Right renal cortex interstitium (tissue), 3 donors: ENCODE measurements around the gene TTI1. TPM values are rescaled to one million over a fixed set of nuclear protein-coding genes. Genes with fewer than 3 reads are reported as not detected.

Experiments
- DNase-seq, 3 donors: peaks; one replicate each; pipeline ENCODE4 v3.0.0-alpha.2; 2013; ENCODE audit warnings: low read depth in 3 of 3, low spot score in 2 of 3
- polyA plus RNA-seq, 3 donors: library from polyadenylated mRNA; unstranded; fragments of 120-200 nt; gene quantifications; one replicate each; pipeline ENCODE4 v1.2.1, GENCODE V29; 2013; ENCODE audit not compliant: insufficient read length in 3 of 3

The TTI1 gene
- polyA plus RNA-seq, 3 donors = 24.6 to 29.4 (median 25.5) TPM

DNA sequence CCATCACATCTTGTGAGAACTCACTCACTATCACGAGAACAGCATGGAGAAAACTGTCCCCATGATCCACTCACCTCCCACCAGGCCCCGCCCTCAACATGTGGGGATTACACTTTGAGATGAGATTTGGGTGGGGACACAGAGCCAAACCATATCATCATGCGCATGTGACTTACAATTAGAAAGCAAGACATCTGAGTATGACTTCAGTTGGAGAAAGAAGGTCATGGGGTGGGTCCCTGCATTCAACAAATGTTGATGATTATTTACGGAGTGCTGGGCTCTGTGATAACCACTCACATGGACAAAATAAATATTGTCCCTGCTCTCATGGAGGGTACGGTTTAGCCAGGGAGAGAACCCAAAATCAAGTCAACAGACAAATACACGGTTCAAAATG is 92.4 kb downstream of the TTI1 start:
- no peak for DNase-seq

DNA sequence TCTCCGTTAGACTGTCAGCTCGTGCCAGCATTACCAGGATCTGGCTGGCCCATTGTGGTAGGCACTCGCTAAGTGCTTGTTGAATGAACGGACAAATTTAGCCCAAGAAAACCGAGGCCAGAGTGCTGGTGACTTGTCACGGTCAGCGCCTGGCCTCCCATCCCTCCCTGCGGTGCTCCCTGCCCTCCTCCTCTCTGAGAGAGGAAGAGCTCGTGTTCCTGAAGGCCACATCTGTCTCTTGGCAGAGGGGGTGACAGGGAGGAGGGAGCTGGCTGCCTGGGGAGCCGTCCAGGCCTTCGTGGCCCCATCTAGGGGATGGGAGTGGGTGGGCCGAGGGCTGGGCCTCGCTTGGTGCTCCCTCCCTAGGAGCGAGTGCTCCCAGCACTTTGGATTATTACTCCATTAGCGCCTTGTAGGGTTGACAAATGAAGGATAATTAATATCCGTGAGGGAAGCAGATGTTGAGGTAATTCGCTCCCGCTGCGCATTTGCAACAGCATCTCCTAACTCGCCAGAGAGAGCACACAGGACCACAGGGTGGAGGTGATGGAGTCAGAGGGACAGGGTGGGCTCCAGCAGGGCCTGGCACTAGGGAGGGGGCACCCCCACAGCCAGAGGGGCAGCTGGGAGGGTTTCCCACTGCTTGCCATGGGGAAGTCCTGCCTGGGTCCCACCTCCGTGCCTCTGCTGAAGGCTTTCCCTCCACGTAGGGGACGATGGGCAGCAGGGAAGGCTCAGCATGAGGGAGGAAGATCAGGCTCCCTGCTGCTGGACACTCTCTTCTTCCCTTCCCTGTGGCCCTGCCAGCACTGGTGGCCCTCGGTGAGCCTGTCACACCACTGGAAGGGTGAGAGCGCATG is 93.3 kb downstream of the TTI1 start:
- no peak for DNase-seq

DNA sequence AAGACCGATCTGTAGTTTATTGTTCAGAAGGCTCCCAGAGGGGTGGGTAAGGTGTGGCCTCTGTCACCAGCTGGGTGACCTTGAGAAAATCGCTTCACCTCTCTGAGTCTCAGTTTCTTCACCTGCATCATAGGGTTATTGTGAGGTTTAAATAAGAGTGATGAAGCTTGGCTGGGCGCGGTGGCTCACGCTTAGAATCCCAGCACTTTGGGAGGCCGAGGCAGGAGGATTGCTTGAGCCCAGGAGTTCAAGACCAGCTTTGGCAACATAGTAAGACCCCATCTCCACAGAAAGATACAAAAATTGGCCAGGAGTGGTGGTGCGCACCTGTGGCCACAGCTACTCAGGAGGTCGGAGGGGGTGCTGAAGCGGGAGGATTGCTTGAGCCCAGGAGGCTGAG is 94.3 kb downstream of the TTI1 start:
- no peak for DNase-seq

DNA sequence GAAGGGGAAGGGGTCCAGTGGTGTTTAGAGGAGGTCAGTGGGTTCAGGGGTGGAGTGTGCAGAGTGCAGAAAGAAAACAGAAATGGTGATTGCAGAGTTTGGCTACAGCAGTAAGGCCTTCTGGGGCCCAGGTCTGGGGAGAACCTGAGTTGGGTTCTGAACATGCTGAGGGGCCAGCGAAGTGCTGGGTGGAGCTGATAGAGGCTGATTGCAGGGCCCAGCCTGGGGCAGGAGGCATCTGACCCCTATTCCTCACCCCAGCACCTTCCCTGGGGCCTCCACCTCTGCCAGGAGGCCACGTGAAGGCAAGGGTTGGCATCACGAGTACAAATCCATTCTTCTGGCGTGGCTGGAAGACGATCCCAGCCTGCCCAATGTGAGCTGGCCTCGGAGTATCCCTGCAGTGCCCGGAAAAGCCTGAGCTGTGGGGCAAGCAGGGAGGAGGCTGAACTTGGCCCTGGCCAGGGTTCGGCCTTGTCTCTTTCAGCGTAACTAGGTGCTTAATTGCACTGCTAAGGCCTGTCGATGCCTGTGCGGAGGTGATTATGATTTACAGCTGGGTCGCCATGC is 95.0 kb downstream of the TTI1 start:
- no peak for DNase-seq

DNA sequence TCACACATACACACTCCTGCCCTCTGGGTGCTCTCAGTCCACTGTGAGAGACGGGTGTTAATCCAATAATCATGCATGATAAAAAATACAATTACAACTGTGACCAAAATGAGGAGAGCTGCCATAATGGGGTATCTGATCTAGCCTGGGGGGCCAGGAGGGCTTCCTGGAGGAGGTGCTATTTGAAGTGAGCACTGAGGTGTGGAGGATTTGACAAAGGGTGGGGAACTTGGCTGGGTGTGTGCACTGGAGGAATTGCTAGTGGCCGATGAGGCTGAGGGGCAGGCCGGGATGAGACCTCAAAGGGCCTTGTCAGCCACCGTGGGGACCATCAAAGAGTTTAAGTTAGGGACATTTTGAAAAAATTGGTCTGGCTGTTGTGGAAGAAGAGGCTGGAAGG is 95.6 kb downstream of the TTI1 start:
- DNase-seq = no peak

DNA sequence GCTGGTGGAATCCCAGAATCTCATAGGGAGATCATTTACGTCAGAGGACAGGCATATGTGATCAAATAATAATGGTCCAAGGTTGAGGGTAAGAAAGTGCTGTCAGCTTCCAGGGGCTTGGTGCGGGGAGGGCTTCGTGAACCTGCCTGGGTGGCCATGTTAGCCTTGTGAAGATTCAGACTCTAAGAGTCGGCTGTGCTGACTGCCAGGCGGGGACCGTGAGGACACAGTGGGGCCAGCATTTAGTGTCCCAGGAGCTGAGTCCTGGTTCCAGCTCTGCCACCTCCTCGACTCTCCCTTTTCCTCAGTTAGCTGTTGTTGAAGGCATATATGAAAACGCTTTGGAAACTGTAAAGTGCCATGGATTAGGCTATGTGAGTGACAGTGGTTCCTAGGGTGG is 96.8 kb downstream of the TTI1 start:
- DNase-seq = no peak

DNA sequence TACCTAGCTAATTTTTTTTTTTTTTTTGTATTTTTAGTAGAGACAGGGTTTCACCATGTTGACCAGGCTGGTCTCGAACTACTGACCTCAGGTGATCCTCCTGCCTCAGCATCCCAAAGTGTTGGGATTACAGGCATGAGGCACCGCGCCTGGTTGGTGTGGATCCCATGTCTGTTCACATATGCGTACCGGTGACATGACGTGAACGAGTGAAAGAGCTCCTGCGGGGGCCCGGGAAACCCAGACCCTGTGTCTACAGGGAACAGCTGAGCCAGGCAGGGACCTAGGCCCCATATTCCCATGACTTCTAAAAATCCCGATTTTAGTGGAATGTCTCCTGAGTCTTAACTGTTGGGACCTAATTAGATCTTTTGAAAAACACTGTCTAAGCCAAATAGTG is 97.2 kb downstream of the TTI1 start:
- no peak for DNase-seq

DNA sequence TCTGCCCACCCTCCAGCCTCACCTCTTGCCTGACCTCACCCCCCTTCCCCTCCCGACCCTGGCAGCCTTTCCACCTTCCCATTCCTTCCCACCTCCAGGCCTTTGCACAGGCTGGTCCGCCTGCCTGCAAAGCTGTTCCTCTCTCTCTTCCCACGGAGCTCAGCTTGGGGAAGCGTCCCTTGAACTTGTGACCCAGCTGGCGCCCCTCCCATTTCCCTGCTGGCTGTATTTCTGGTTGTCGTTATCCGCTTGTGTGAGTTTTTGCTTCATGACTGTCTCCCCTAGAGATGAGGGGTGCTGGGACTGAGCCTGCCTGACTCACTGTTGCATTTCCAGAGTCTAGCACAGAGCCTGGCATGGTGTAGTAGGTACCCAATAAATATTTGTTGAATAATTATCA is 97.8 kb downstream of the TTI1 start:
- DNase-seq = no peak

DNA sequence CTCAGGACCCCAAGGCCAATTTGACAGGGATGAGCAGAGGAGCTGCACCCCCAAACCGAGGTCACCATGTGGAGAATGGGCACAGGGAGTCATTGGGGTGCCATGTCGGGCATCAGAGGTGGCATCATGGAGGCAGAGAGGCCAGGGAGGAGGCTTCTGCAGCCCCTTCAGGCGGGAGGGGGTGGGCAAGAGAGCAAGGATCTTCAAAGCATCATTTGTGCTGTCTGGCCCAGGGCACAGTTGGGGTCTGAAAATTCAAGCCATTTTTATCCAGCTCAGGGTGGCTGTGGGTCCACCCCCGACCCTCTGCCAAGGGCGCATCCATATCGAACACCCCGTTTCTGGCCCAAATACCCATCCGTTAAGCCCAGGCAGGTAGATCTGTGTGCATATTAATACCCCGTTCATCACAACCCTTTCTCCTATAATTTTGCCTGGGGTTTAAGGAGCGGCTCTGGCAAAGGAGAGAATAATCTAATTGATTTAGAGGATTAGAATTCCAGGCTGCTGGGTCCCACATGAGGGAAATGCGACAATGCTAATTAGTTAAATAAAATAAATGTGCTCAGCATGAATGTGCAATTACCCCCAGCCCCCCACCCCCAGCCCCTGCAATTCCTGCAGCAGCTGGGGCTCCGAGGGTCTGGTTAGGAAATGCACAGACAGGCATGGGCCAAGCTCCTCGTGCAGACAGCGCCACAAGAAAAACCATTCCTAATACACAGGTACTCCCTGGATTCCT is 98.5 kb downstream of the TTI1 start:
- no peak for DNase-seq

DNA sequence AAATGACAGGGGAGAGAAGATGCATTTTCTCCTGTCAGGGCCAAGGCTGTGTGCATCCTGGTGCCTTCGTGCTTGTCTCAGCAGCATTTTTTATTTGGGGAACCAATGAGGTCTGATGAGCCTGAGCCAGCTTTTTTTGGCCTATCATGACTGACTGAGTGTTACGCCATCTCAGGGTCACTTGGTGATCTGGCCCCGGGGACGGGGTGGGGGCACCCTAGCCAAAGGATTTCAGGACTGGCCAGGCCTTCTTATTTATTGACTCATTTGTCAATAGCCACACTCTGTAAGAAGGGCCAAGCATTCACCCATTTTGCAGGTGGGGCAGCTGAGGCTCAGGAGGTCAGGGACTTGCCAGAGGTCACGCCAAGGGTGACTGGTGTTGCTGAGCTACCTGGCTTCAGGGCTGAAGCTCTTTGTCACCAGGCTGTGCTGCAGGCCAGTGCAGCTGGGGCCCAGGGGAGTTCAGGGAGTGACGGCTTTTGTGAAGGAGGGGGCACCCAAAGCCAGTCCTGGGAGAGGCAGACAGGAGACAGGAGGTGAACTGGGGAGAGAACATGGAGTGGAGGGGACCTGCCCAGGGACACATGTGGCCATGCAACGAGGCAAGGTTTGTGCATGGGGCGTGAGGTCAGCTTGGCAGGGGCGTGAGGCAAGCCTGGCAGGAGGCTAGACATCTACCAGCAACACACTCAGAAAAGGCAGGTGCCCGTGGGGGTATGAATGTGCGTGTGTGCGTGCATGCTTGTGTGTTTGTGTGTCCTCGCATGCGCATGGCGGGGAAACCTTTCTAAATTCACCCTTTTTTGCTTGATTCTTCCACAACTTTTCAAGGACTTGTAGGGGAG is 99.2 kb downstream of the TTI1 start:
- DNase-seq = no peak

Other genes starting within 250 kb of the TTI1 start
- gene VSTM2L, start 130.3 kb downstream of the TTI1 start, polyA plus RNA-seq = 1 to 10 TPM in 2 of 3 donors, under 1 TPM in 1; 0.93 to 1.3 (median 1.2) TPM
- gene RPRD1B, start 290 bp upstream of the TTI1 start, polyA plus RNA-seq = 10 to 100 TPM; 36.1 to 36.4 (median 36.2) TPM
- 10 to 100 TPM; 30.0 to 31.7 (median 31.5) TPM for gene TGM2, start 131.8 kb upstream of the TTI1 start, polyA plus RNA-seq
- 1 to 10 TPM; 1.9 to 2.9 (median 2.3) TPM for gene KIAA1755, start 227.3 kb upstream of the TTI1 start, polyA plus RNA-seq